Karpas-422 (cell line): Measurements from ENCODE around the gene PLD1. TPM values are rescaled to one million over a fixed set of nuclear protein-coding genes. Genes with fewer than 3 reads are reported as not detected.

Experiments
- DNase-seq: peaks from one replicate; pipeline ENCODE4 v3.0.0-alpha.2; 2015
- H2AFZ ChIP-seq: fragments of 200-600 bp; sonication (generic); 2 replicates; pipeline ENCODE4 v1.6.1; 2014; ENCODE audit warnings: antibody characterized with exemption, low read length, mixed read lengths
- H3K27ac ChIP-seq: fragments of 200-600 bp; sonication (generic); 2 replicates; pipeline ENCODE4 v1.5.1; 2014; ENCODE audit warnings: mild to moderate bottlenecking, low read length, moderate library complexity
- H3K27me3 ChIP-seq: fragments of 200-600 bp; sonication (generic); 2 replicates; pipeline ENCODE4 v1.6.1; 2014; ENCODE audit warnings: low read length, mixed read lengths
- H3K36me3 ChIP-seq: fragments of 200-600 bp; sonication (generic); 2 replicates; pipeline ENCODE4 v1.6.1; 2014; ENCODE audit warnings: low read length, mixed read lengths; ENCODE audit not compliant: insufficient read depth
- H3K4me1 ChIP-seq: fragments of 200-600 bp; sonication (generic); 2 replicates; pipeline ENCODE4 v1.6.1; 2014; ENCODE audit warnings: mild to moderate bottlenecking, low read length, mixed read lengths
- H3K4me2 ChIP-seq: fragments of 200-600 bp; sonication (generic); 2 replicates; pipeline ENCODE4 v1.6.1; 2014; ENCODE audit warnings: low read length, low read depth, mild to moderate bottlenecking; ENCODE audit not compliant: poor library complexity, severe bottlenecking
- H3K4me3 ChIP-seq: fragments of 200-600 bp; sonication (generic); 2 replicates; pipeline ENCODE4 v1.5.1; 2014; ENCODE audit warnings: mild to moderate bottlenecking, antibody characterized with exemption, low read length, mixed read lengths
- H3K79me2 ChIP-seq: fragments of 200-600 bp; sonication (generic); 2 replicates; pipeline ENCODE4 v1.6.1; 2014; ENCODE audit warnings: mild to moderate bottlenecking, low read length, mixed read lengths
- H3K9ac ChIP-seq: fragments of 200-600 bp; sonication (generic); 2 replicates; pipeline ENCODE4 v1.6.0; 2014; ENCODE audit warnings: low read length
- H3K9me2 ChIP-seq: fragments of 200-600 bp; sonication (generic), shearing (Covaris generic); replicated peaks from 2 replicates; pipeline ENCODE4 v1.6.0; 2014; ENCODE audit warnings: mild to moderate bottlenecking, low read length, moderate library complexity; ENCODE audit not compliant: insufficient read depth
- H3K9me3 ChIP-seq: fragments of 300-700, 200-600 bp; sonication (generic); 2 replicates; pipeline ENCODE4 v1.6.1; 2014; ENCODE audit warnings: low read length, mixed read lengths
- H4K20me1 ChIP-seq: fragments of 200-600 bp; sonication (generic); 2 replicates; pipeline ENCODE4 v1.6.1; 2014; ENCODE audit warnings: mild to moderate bottlenecking, antibody characterized with exemption, low read length, low read depth; ENCODE audit not compliant: insufficient read depth
- total RNA-seq: library from RNA; depleted of rRNA; stranded (reverse); fragments of >200 nt; shearing (Covaris generic); gene quantifications from 2 replicates; pipeline ENCODE4 v1.2.3, GENCODE V29; 2014; ENCODE audit warnings: low replicate concordance; rRNA removed

The PLD1 gene
- total RNA-seq, 1 experiment from 2014 or later: not detected

- Histone ChIP-seq H3K9me2 (no peaks in the 10 kb centered on the region), H3K27me3 (no peaks in the 10 kb centered on the region), H3K9ac (no peak overlapping the region), H3K4me1 (no peaks in the 10 kb centered on the region), H3K4me3 (no peak overlapping the region), H3K9me3 (no peaks in the 10 kb centered on the region), H3K4me2 (no peak overlapping the region), H2AFZ (no peak overlapping the region), H3K27ac (no peak overlapping the region), H4K20me1 (no peaks in the 10 kb centered on the region), H3K36me3 (no peaks in the 10 kb centered on the region), H3K79me2 (no peaks in the 10 kb centered on the region)
- no peak for DNase-seq
Observed at GRCh38 chr3:171551296-171551695, 259.0 kb downstream of the PLD1 start.

Other genes starting within 250 kb of the PLD1 start
- gene TMEM212, start 32.9 kb upstream of the PLD1 start, total RNA-seq: not detected in 2 replicates
- 1.6 and 2.6 TPM in 2 replicates for gene FNDC3B, start 229.1 kb upstream of the PLD1 start, total RNA-seq